Keratinocyte (primary cell): ENCODE measurements around the gene HOXB4. TPM values are rescaled to one million over a fixed set of nuclear protein-coding genes. Genes with fewer than 3 reads are reported as not detected.
A peak's percentile ranks its signal among the peaks of the same experiment; 100 is the strongest.

ENCODE experiments used
- DNase-seq: peaks from one replicate; pipeline ENCODE4 v3.0.0-alpha.2; 2011; ENCODE audit warnings: low read depth, missing footprints, low spot score
- FAIRE-seq: peaks from 2 replicates; lab custom pipeline; 2011; peaks lifted over from hg19 to GRCh38; lab: Jason Lieb, UNC
- H2AFZ ChIP-seq: 2 replicates; pipeline ENCODE4 v1.6.0; 2012; ENCODE audit warnings: low read length, control low read depth, inconsistent platforms; ENCODE audit not compliant: control insufficient read depth
- H3K27ac ChIP-seq: 2 replicates; pipeline ENCODE4 v1.5.1; 2011; ENCODE audit warnings: low read length; ENCODE audit not compliant: control insufficient read depth, insufficient read depth
- H3K27me3 ChIP-seq: 3 replicates; pipeline ENCODE4 v1.6.0; 2011; ENCODE audit warnings: low read length; ENCODE audit not compliant: control insufficient read depth, insufficient read depth; ENCODE audit errors: extremely low read depth
- H3K36me3 ChIP-seq, 2 experiments: 2 replicates in 1 of 2; 3 replicates in 1 of 2; pipeline ENCODE4 v1.5.1; 2011; ENCODE audit warnings: low read length in 2 of 2, mild to moderate bottlenecking in 1 of 2; ENCODE audit not compliant: control insufficient read depth in 2 of 2, insufficient read depth in 2 of 2; ENCODE audit errors: extremely low read depth in 1 of 2
- H3K4me1 ChIP-seq: 3 replicates; pipeline ENCODE4 v1.5.1; 2011; ENCODE audit warnings: low read length; ENCODE audit not compliant: control insufficient read depth, insufficient read depth; ENCODE audit errors: extremely low read depth
- H3K4me2 ChIP-seq: 3 replicates; pipeline ENCODE4 v1.6.0; 2011; ENCODE audit warnings: low read depth, low read length; ENCODE audit not compliant: control insufficient read depth, insufficient read depth; ENCODE audit errors: extremely low read depth
- H3K4me3 ChIP-seq, 3 experiments: fragments of 200-600 bp in 1 of 3; sonication (generic) in 1 of 3; 2 replicates in 2 of 3; 3 replicates in 1 of 3; pipeline ENCODE4 v1.5.1; 2011 to 2016; ENCODE audit warnings: low read length in 3 of 3, mild to moderate bottlenecking in 3 of 3, control low read depth in 2 of 3, inconsistent platforms in 1 of 3, low read depth in 1 of 3, mixed read lengths in 1 of 3, mixed run types in 1 of 3, moderate library complexity in 1 of 3; ENCODE audit not compliant: control insufficient read depth in 2 of 3, insufficient read depth in 2 of 3; ENCODE audit errors: extremely low read depth in 1 of 3
- H3K79me2 ChIP-seq: 2 replicates; pipeline ENCODE4 v1.6.0; 2012; ENCODE audit warnings: low read length; ENCODE audit not compliant: control insufficient read depth, insufficient read depth
- H3K9ac ChIP-seq: 3 replicates; pipeline ENCODE4 v1.6.0; 2011; ENCODE audit warnings: low read length; ENCODE audit not compliant: control insufficient read depth, insufficient read depth; ENCODE audit errors: extremely low read depth
- H3K9me1 ChIP-seq: 3 replicates; pipeline ENCODE4 v1.6.0; 2011; ENCODE audit warnings: low read length; ENCODE audit not compliant: control insufficient read depth, insufficient read depth; ENCODE audit errors: extremely low read depth
- H3K9me3 ChIP-seq: 2 replicates; pipeline ENCODE4 v1.5.1; 2012; ENCODE audit warnings: low read depth, low read length; ENCODE audit not compliant: control insufficient read depth
- H4K20me1 ChIP-seq: 3 replicates; pipeline ENCODE4 v1.6.0; 2011; ENCODE audit warnings: low read length; ENCODE audit not compliant: control insufficient read depth, insufficient read depth; ENCODE audit errors: extremely low read depth
- EZH2 ChIP-seq: IDR thresholded peaks from one replicate; pipeline ENCODE4 v1.6.1; 2012; ENCODE audit warnings: inconsistent platforms, mild to moderate bottlenecking, low read length, moderate library complexity
- dilution Hi-C: fragments of 300-500 bp; cut with MboI; formaldehyde crosslinking; loops from one replicate; pipeline ENCODE4 v1.7.0; 2020; ENCODE audit warnings: low sequenced_read_pairs; ENCODE audit not compliant: extremely low pct_ligation_motif_present
- polyA plus RNA-seq, 5 experiments: library from polyadenylated mRNA; depleted of rRNA in 3 of 5; stranded (reverse) in 3 of 5; stranded (forward) in 1 of 5; unstranded in 1 of 5; fragments of >200 nt; gene quantifications; 1 replicate in 1 of 5; 2 replicates in 3 of 5; 3 replicates in 1 of 5; pipeline versions ENCODE4 v1.2.1 to v1.2.3, GENCODE V29; 2011 to 2012; ENCODE audit warnings: missing spikeins in 2 of 5, low read depth in 1 of 5, low replicate concordance in 1 of 5
- TF ChIP-seq, protein P1 (sequence below), 3 experiments: IDR thresholded peaks in 1 of 3; conservative IDR thresholded peaks in 1 of 3; optimal IDR thresholded peaks in 1 of 3; 2 replicates in 2 of 3; 3 replicates in 1 of 3; pipeline versions ENCODE3 to v1.5.1; 2011; ENCODE audit warnings: low read length in 3 of 3, mild to moderate bottlenecking in 3 of 3, moderate library complexity in 2 of 3, control low read depth in 1 of 3, inconsistent platforms in 1 of 3; ENCODE audit not compliant: insufficient read depth in 2 of 3; ENCODE audit errors: extremely low read depth in 1 of 3

The HOXB4 gene
- polyA plus RNA-seq, 1 donor (not counting 4 experiments of a cell fraction or from before 2014, with no cell fraction given), result 0.59 TPM

DNA sequence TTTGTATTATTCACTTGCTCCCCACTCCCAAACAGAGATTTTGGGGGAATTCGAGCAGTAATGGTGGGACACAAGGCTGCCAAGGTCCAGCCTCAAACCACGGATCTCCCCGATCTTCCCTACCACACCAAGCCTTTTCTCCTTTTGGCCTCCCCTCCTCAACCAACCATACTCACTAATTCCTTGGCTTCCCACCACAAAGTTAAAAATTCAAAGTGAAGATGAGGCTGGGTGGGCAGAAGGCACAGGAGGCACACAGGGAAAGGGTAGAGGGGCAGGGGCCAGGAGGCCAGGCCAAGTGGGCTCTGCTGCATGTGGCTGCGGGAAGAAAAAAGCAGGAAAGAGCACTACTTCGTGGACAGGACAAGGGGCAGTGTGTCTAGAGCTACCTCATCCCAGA lies 15.2 kb downstream of the HOXB4 start:
- H2AFZ ChIP-seq, result no peak overlapping the region
- H3K27me3 ChIP-seq, result peaks cover 50% of the 10 kb centered on the region
- dilution Hi-C loops, result no loop called here
- no peaks in the 10 kb centered on the region for H3K4me1 ChIP-seq
- TF ChIP-seq EZH2, result no peak
- H3K9ac ChIP-seq, result no peak overlapping the region
- no peaks in the 10 kb centered on the region for H3K9me1 ChIP-seq
- no peak for DNase-seq
- H3K36me3 ChIP-seq, result peaks cover 0 to 3% of the 10 kb centered on the region in 2 experiments
- no peak overlapping the region for H3K4me3 ChIP-seq
- no peak overlapping the region for H3K4me2 ChIP-seq
- no peaks in the 10 kb centered on the region for H3K9me3 ChIP-seq
- H3K79me2 ChIP-seq, result no peaks in the 10 kb centered on the region
- no peak overlapping the region for H3K27ac ChIP-seq
- H4K20me1 ChIP-seq, result no peaks in the 10 kb centered on the region
- FAIRE-seq, result no peak

GRCh38 chr17:48561884-48562810 lies 16.0 kb downstream of the HOXB4 start:
- no peaks in the 10 kb centered on the region for H4K20me1 ChIP-seq
- dilution Hi-C loops, result no loop called here
- H2AFZ ChIP-seq, result no peak overlapping the region
- H3K27ac ChIP-seq, result no peak overlapping the region
- no peak for DNase-seq
- no peaks in the 10 kb centered on the region for H3K79me2 ChIP-seq
- H3K27me3 ChIP-seq, result peaks cover 50% of the 10 kb centered on the region
- H3K9me3 ChIP-seq, result no peaks in the 10 kb centered on the region
- no peak overlapping the region for H3K9ac ChIP-seq
- H3K36me3 ChIP-seq, result peaks cover 0 to 3% of the 10 kb centered on the region in 2 experiments
- no peak for TF ChIP-seq EZH2
- TF ChIP-seq, protein P1, sequence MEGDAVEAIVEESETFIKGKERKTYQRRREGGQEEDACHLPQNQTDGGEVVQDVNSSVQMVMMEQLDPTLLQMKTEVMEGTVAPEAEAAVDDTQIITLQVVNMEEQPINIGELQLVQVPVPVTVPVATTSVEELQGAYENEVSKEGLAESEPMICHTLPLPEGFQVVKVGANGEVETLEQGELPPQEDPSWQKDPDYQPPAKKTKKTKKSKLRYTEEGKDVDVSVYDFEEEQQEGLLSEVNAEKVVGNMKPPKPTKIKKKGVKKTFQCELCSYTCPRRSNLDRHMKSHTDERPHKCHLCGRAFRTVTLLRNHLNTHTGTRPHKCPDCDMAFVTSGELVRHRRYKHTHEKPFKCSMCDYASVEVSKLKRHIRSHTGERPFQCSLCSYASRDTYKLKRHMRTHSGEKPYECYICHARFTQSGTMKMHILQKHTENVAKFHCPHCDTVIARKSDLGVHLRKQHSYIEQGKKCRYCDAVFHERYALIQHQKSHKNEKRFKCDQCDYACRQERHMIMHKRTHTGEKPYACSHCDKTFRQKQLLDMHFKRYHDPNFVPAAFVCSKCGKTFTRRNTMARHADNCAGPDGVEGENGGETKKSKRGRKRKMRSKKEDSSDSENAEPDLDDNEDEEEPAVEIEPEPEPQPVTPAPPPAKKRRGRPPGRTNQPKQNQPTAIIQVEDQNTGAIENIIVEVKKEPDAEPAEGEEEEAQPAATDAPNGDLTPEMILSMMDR (optimal IDR thresholded peaks at IDR 0.05 in 1 of 3, IDR thresholded peaks at IDR 0.05 in 1 of 3, conservative IDR thresholded peaks at IDR 0.05 in 1 of 3; ENCODE audit: extremely low read depth in 1 of 3, insufficient read depth in 2 of 3, low read length in 3 of 3), result peak in 1 of 3 experiments; percentile 16
- no peaks in the 10 kb centered on the region for H3K9me1 ChIP-seq
- peaks cover 1% of the 10 kb centered on the region for H3K4me1 ChIP-seq
- H3K4me2 ChIP-seq, result no peak overlapping the region
- H3K4me3 ChIP-seq, result no peak overlapping the region
- FAIRE-seq, result no peak
